Natural killer cell (primary cell): ENCODE data around the gene IGFLR1. TPM values are rescaled to one million over a fixed set of nuclear protein-coding genes. Genes with fewer than 3 reads are reported as not detected.

Source experiments
- ATAC-seq, 3 donors: fragments of 150-1000 bp in 2 of 3; fragments of 200-7000 bp in 1 of 3; cut with Tn5 transposase; 1 replicate in 1 of 3; 2 replicates in 2 of 3; pipeline ENCODE4 v1.10.0; 2021; ENCODE audit warnings: mild to moderate bottlenecking in 2 of 3, moderate library complexity in 2 of 3
- DNase-seq, 2 donors: peaks; one replicate each; pipeline versions ENCODE4 v3.0.0 to v3.0.0-alpha.2; 2013 to 2021; ENCODE audit warnings: mixed read lengths in 1 of 2
- H3K27ac ChIP-seq: one replicate; pipeline ENCODE4 v1.5.1; 2013; ENCODE audit warnings: mild to moderate bottlenecking, low read length
- H3K27me3 ChIP-seq: one replicate; pipeline ENCODE4 v1.6.1; 2013; ENCODE audit warnings: low read length; ENCODE audit not compliant: control insufficient read depth, insufficient read depth
- H3K36me3 ChIP-seq: one replicate; pipeline ENCODE4 v1.6.1; 2013; ENCODE audit warnings: low read length; ENCODE audit not compliant: control insufficient read depth, insufficient read depth
- H3K4me1 ChIP-seq: one replicate; pipeline ENCODE4 v1.6.1; 2013; ENCODE audit warnings: low read length; ENCODE audit not compliant: control insufficient read depth, insufficient read depth
- H3K4me3 ChIP-seq: one replicate; pipeline ENCODE4 v1.5.1; 2013; ENCODE audit warnings: low read length
- H3K9me3 ChIP-seq: one replicate; pipeline ENCODE4 v1.6.1; 2013; ENCODE audit warnings: low read length; ENCODE audit not compliant: control insufficient read depth, insufficient read depth
- H3K27ac Mint-ChIP-seq, 2 donors: one replicate each; pipeline ENCODE4 v1.8.0; 2022; ENCODE audit warnings: mild to moderate bottlenecking in 2 of 2, mixed read lengths in 2 of 2, moderate library complexity in 1 of 2
- H3K27me3 Mint-ChIP-seq, 2 donors: one replicate each; pipeline ENCODE4 v1.8.0; 2022; ENCODE audit warnings: low read depth in 2 of 2, mixed read lengths in 2 of 2
- H3K36me3 Mint-ChIP-seq: one replicate; pipeline ENCODE4 v1.8.0; 2022; ENCODE audit warnings: mixed read lengths
- H3K4me1 Mint-ChIP-seq, 2 donors: one replicate each; pipeline ENCODE4 v1.8.0; 2022; ENCODE audit warnings: mixed read lengths in 2 of 2
- H3K4me3 Mint-ChIP-seq: one replicate; pipeline ENCODE4 v1.8.0; 2022; ENCODE audit warnings: mild to moderate bottlenecking, moderate library complexity, mixed read lengths
- H3K9me3 Mint-ChIP-seq, 2 donors: one replicate each; pipeline ENCODE4 v1.8.0; 2022; ENCODE audit warnings: mixed read lengths in 2 of 2
- CTCF ChIP-seq: fragments of 200-600 bp; IDR thresholded peaks from one replicate; pipeline ENCODE4 v1.8.0; 2022; ENCODE audit warnings: antibody characterized with exemption
- WGBS: methylation state at CpG from one replicate; pipeline ENCODE4 v1.1.7; 2013; ENCODE audit warnings: missing lambda C conversion rate; ENCODE audit not compliant: insufficient coverage; 5-methylcytosine and 5-hydroxymethylcytosine counted together
- intact Hi-C: fragments of 100-400 bp; cut with micrococcal nuclease; formaldehyde crosslinking; loops from one replicate; pipeline ENCODE4 v1.14.2; 2022
- total RNA-seq, 4 donors: library from RNA; stranded (reverse); fragments of 120-200 nt in 1 of 4; gene quantifications; one replicate each; pipeline versions ENCODE4 v1.2.3 to v1.2.4, GENCODE V29; 2013 to 2022

Gene IGFLR1
- total RNA-seq, 3 donors from 2014 or later (not counting 1 experiment from before 2014, with no cell fraction given): 57.7 to 75.6 (median 69.6) TPM

- Mint-ChIP-seq H3K9me3 (no peaks in the 10 kb centered on the region), H3K36me3 (no peaks in the 10 kb centered on the region), H3K27ac (peak overlapping the region in 1 of 2 donors; percentile 51), H3K4me3 (no peak overlapping the region), H3K4me1 (peaks cover 6 to 19% of the 10 kb centered on the region in 2 donors), H3K27me3 (no peaks in the 10 kb centered on the region)
- WGBS: 94% methylated on average over 9 of the region's 9 CpGs
- Histone ChIP-seq H3K27me3 (no peaks in the 10 kb centered on the region), H3K36me3 (peaks cover 81% of the 10 kb centered on the region), H3K27ac (no peak overlapping the region), H3K4me3 (no peak overlapping the region), H3K9me3 (no peaks in the 10 kb centered on the region), H3K4me1 (no peaks in the 10 kb centered on the region)
- no peak for TF ChIP-seq CTCF
- DNase-seq (no peak), ATAC-seq (no peak)
- intact Hi-C loops: no loop called here
Measured at GRCh38 chr19:35731353-35731752, 10.9 kb downstream of the IGFLR1 start.

DNA sequence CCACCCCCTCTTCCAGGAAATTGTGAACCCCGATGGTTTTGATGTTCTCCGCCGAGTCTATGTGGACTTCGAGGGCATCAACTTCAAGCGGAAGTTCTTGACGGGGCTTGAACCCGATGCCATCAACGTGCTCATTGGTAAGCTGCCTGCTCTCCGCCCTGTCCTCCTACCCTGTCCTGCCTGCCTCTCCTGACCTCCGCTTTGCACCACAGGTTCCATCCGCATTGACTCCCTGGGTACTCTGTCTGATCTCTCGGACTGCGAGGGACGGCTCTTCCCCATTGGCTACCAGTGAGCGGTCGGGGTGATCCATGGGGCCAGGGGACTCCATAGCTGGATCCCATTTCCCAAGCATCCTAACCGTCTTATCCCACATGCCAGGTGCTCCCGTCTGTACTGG lies 11.9 kb downstream of the IGFLR1 start:
- Histone ChIP-seq H3K9me3 (no peaks in the 10 kb centered on the region), H3K27ac (no peak overlapping the region), H3K27me3 (no peaks in the 10 kb centered on the region), H3K4me3 (no peak overlapping the region), H3K4me1 (no peaks in the 10 kb centered on the region), H3K36me3 (peaks cover 86% of the 10 kb centered on the region)
- DNase-seq (no peak), ATAC-seq (no peak)
- intact Hi-C loops: no loop called here
- H3K9me3 Mint-ChIP-seq: no peaks in the 10 kb centered on the region
- WGBS: 97% methylated on average over 18 of the region's 18 CpGs
- no peak for TF ChIP-seq CTCF
- no peaks in the 10 kb centered on the region for H3K36me3 Mint-ChIP-seq
- H3K27me3 Mint-ChIP-seq: no peaks in the 10 kb centered on the region
- H3K4me1 Mint-ChIP-seq: peaks cover 6 to 16% of the 10 kb centered on the region in 2 donors
- H3K27ac Mint-ChIP-seq: no peak overlapping the region
- no peak overlapping the region for H3K4me3 Mint-ChIP-seq

DNA sequence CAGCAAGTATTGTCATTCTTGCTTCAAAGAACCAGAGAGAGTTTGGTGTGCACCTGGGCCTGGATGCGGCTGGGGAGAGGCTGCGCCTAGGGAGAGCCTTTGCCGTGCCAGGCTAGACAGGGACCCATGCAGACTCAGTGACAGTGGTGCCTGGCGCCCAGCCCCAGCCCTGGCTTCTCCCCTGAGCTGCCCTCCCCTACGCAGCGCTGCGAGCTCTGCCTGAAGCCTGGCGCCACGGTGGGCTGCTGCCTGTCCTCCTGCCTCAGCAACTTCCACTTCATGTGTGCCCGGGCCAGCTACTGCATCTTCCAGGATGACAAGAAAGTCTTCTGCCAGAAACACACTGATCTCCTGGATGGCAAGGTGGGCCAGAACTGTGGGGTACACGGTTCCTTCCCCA lies 12.5 kb downstream of the IGFLR1 start:
- Histone ChIP-seq H3K4me1 (no peaks in the 10 kb centered on the region), H3K4me3 (no peak overlapping the region), H3K27me3 (no peaks in the 10 kb centered on the region), H3K9me3 (no peaks in the 10 kb centered on the region), H3K36me3 (peaks cover 89% of the 10 kb centered on the region), H3K27ac (no peak overlapping the region)
- WGBS: 91% methylated on average over 11 of the region's 11 CpGs
- intact Hi-C loops: no loop called here
- no peaks in the 10 kb centered on the region for H3K27me3 Mint-ChIP-seq
- no peaks in the 10 kb centered on the region for H3K9me3 Mint-ChIP-seq
- ATAC-seq: no peak
- no peak overlapping the region for H3K27ac Mint-ChIP-seq
- peaks cover 6 to 15% of the 10 kb centered on the region in 2 donors for H3K4me1 Mint-ChIP-seq
- no peak for DNase-seq
- no peak for TF ChIP-seq CTCF
- H3K36me3 Mint-ChIP-seq: no peaks in the 10 kb centered on the region
- no peak overlapping the region for H3K4me3 Mint-ChIP-seq

DNA sequence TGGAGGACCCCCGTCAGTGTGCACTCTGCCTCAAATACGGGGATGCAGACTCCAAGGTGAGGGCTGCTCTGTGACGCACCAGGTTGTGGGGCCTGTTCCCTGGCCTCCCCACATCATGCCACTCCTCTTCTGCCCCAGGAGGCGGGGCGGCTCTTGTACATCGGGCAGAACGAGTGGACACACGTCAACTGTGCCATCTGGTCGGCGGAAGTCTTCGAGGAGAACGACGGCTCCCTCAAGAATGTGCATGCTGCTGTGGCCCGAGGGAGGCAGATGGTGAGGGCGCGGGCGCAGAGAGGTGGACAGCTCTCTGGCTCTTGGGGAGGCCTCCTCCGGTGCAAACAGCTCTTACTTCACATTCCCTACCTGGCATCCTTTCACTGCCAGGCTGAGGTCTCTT lies 13.2 kb downstream of the IGFLR1 start:
- no peak for DNase-seq
- peaks cover 3 to 10% of the 10 kb centered on the region in 2 donors for H3K4me1 Mint-ChIP-seq
- 96% methylated on average over 18 of the region's 18 CpGs for WGBS
- ATAC-seq: no peak
- no peaks in the 10 kb centered on the region for H3K36me3 Mint-ChIP-seq
- H3K4me3 ChIP-seq: no peak overlapping the region
- intact Hi-C loops: no loop called here
- H3K4me1 ChIP-seq: no peaks in the 10 kb centered on the region
- no peaks in the 10 kb centered on the region for H3K27me3 ChIP-seq
- H3K9me3 Mint-ChIP-seq: no peaks in the 10 kb centered on the region
- no peak overlapping the region for H3K4me3 Mint-ChIP-seq
- no peak overlapping the region for H3K27ac Mint-ChIP-seq
- H3K9me3 ChIP-seq: no peaks in the 10 kb centered on the region
- no peak overlapping the region for H3K27ac ChIP-seq
- peaks cover 90% of the 10 kb centered on the region for H3K36me3 ChIP-seq
- no peak for TF ChIP-seq CTCF
- no peaks in the 10 kb centered on the region for H3K27me3 Mint-ChIP-seq
